GM19397 (cell line): Measurements from ENCODE around the gene AMMECR1.
"Not testable (repeated sequence)": the region's sequence is repeated elsewhere in the genome, so short reads cannot be mapped to it uniquely, and the experiment has no call there.

Source experiments
- ATAC-seq: cut with Tn5 transposase; IDR thresholded peaks from one replicate; pipeline ENCODE4 v1.9.1; 2021; ENCODE audit warnings: mild to moderate bottlenecking, moderate library complexity; ENCODE audit not compliant: unreplicated experiment

AMMECR1 gene

DNA sequence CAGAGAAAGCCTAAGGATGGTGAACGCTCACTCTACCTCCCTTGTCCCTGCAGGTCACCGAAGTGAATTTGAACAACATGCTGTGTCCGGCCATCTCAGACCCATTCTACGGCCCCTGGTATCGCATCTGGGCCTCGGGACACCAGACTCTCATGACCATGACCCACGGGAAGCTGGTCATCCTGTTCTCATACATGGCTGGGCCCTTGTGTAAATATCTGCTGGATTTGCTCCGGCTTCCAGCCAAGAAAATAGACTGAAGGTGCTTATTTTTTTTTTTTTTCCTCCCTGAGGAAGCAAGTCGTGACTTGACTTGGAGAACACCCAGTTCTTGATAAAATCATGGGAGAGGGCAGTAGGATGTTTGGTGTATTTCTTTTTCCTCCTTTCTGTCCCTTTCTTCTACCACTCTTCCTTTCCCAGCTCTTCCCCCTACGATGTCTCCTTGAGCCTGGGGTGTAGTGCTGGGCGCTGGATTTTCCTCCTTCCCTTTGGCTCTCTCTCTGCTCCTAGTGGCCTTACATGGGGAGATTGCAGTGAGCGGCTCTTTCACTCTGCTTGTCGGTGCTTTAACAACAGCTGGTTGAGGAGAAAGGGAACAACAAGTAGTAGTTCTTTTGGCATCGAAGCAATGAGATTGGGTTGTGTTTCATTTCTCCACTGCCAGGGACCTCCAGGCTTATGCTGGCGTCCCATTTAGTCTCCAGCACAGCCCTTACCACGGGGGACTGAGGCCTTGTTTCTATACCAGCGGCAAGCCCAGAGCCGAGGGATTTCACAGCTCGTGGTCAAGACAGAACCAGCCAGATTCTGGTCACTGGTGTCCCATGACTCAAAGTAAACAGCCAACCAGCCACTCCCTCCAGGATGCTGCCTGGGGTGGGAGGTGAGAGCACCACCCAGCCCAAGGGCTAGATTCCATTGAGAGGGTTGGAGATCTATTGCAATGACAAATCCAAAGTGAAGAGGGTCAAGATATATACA is 144.4 kb downstream of the AMMECR1 start:
- no peak for ATAC-seq

DNA sequence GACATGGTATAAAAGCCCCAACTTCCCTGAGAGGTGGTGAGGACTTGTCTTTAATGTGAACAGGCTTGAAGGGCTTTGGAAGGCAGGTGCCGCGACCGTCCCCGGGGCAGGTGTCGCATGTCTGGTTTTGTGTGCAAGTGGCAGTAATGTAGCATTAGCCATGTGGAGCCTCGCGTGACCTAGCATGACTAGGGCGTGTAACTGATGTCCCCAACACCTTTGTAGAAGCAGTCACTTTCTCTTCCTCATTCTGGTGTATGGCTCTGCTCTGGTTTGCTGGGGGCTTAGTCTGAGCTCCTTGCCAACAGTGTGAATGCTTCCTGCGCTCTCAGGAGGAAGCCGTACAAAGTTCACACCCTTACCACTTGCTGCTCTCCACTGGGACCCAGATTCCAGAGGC is 145.7 kb downstream of the AMMECR1 start:
- peak; percentile 98 for ATAC-seq

DNA sequence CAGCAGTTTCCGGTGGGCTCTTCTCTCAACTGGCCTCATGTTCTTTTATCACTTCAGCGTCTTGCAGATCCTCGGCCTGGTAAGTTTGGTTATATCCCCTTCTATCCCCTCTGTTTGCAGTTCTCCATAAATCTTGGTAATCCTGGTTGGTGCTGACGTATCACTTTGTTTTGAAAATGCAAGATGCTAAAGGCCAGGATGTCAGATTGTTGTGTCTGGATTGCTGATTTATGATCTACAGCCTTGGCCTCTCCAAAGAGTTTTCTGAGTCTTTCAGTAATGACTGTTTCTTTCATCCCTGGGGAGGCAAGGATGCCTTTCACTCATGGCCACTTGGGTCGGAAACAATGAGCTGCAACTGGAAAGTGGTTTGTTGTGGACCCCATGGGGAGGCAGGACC is 146.4 kb downstream of the AMMECR1 start:
- ATAC-seq = no peak

DNA sequence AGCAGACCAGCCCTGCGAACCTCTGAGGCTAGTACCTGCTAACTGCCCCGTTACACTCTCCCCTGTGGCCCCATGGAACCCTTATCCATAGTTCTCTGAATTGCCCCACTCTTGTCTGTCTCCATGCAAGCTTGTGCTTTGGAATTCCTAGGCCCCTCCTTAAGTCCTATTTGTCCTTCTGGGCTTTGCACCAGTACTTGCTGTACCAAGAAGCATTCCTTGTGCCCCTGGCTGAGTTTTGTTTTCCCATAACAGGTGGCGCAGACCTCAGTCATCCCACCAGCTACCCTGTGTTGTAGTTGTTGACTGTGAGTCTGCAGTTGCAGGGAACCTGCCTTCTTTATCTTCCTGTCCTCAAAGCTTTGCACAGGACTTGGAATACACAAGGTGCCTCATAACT is 147.9 kb downstream of the AMMECR1 start:
- ATAC-seq = no peak

DNA sequence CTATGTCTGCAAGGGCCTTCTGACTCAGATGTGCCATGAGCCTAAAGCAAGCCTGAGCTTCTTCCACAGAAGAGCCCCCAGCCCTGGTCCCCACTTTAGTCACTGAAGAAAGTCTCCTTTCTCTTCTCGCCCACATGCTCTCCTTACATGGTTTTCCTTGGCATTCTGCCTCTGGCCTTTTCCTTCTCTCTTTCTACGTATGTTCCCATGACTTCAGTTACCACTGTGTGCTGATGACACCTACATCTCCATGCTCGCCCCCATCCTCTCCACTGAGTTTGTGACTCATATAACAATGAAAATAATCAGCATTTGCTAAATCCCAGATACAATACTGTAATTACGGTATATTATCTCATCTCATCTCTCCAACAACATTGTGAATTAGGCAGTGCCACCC is 149.3 kb downstream of the AMMECR1 start:
- ATAC-seq = no peak

DNA sequence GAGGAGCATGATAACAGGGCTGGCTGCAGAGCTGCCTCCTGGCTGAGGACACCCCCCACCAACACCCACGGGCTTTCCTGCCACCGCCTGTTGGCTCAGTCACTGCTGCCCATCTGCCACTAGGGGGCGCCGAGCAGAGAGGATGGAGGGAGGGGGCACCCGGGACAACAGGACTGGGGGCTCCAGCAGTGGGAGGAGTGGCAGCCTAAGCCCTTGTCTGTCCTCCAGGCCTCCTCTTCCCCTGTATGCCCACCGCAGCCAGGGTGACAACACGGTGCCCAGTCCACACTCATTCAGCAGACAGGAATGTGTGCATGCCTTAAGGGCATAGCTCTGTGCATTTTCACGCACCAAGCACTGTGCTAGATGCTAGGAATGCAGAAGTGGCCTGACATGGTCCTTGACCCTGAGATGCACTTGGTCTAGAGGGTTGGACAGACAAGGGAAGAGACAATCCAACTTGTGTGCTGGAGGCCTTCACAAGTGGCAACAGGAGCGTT is 149.9 kb downstream of the AMMECR1 start:
- ATAC-seq = no peak

DNA sequence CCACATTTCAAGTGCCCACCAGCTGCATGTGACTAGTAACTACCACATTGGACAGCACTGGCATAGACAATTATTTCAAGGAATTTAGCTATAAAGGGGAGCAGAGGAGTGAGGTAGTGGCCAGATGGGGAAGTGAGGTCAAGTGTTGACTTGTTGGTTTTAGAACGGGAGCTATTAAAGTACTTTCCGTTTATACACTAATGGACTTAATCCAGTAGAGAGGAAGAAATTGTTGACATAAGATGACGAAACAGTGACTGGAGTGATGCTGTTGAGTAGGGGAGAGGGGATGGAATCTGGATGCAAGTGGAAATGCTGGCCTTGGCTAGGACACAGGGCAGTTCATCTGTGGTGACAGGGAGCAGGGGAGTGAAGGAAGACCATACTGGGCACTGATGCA is 154.4 kb downstream of the AMMECR1 start:
- no peak for ATAC-seq

DNA sequence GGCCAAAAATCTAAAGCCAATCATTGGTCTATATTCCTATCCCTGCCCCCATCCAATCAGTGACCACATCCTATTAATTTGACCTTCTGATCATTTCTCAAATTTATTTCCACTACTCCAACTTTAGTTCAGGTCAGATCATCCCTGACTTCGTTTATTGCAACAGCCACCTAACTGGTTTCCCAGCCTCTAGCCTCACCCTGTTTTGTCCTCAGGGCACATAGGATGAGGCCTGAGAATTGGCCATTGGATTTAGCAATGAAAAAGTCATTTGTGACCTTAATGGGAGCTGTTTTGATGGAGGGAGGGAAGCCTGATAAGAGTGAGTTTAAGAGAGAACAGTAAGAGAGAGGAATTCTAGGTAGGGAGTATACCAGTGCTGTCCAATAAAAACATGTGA is 155.0 kb downstream of the AMMECR1 start:
- no peak for ATAC-seq

DNA sequence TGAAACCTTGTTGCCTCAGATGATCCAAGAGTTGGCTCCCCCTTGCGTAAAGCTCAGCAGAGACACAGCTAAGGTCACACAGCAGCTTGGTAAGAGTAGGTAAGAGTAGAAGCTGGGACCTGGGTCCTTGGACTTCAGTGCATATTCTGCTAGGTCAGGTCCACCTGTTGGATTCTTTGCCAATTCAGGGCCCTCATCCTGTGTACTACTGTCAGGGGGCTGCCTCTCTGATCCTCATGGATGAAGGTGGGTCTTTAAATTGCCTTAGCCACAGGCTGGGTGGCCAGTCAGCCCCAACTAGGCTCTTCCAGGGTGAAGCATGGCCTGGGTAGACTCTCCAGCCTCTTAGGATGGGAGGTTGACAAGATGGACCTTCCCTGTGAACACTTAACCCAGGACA is 155.8 kb downstream of the AMMECR1 start:
- ATAC-seq = no peak

DNA sequence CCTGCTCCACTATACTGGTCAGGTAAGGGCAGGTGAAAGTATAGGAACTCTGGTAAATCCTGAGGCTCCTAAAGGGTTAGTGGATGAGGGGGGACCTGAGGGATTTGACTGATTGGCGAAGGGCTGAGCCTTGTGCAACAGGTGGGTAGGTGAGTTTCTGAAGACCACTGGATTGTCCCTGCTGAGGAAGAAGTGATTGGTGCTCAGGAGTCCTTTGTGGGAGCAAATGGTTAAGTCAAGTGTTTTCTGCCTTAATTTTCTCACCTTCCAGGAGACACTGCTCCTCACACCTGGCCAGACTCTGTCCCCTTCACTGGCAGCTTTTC is 156.6 kb downstream of the AMMECR1 start:
- no peak for ATAC-seq

DNA sequence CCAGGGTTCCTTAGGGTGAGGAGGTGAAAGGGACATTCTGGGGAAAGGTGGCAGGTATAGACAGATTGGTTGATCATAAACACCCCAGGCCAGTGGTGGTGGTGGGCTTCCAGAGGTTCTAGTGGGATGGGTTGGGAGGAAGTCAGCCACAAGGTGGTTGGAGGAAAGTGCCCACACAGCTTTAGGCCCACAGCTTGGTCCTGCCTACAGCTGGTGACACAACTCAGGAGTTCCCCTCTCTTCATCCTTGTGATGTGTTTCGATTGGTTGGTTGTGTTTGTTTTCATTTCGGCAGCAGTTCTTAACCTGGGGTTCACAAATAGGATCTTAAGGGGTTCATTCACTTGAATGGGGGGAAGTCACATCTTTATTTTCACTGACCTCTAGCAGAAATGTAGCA is 158.0 kb downstream of the AMMECR1 start:
- ATAC-seq = no peak

DNA sequence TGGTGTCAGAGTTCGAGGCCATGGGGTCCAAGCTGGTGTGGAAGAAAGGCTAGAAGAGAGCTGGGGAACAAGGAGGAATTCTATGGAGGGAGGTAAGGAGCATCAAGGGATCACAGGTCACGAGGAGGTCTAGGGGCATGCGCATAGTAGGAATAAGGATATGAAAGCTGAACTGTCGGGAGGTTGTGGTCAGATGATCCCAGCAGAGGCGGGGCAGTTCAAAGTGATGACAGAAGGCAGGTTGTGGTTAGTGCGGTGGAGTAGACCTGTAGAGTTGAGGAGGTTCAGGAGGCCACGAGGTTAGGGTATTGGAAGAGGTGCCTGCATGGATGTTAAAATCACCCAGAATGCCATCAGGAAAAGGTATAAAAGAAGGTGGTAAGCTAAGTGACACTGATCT is 158.7 kb downstream of the AMMECR1 start:
- no peak for ATAC-seq

DNA sequence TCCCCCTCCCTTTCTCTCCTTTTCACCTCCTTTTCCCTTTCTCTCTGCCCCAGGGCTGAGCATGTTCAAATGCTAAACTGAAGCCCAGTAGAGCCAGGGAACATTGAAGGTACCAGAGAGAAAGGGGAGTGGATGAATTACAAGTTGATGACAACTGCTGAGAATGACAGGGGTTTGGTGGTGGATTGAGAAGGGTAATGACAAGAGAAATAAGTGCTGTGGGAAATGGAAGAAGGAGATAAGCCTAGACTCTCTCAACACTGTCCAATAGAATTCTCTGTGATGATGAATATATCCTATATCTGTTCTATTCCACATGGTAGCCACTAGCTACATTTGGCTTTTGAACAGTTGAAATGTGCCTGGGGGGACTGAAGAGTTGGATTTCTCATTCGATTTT is 160.4 kb downstream of the AMMECR1 start:
- no peak for ATAC-seq

DNA sequence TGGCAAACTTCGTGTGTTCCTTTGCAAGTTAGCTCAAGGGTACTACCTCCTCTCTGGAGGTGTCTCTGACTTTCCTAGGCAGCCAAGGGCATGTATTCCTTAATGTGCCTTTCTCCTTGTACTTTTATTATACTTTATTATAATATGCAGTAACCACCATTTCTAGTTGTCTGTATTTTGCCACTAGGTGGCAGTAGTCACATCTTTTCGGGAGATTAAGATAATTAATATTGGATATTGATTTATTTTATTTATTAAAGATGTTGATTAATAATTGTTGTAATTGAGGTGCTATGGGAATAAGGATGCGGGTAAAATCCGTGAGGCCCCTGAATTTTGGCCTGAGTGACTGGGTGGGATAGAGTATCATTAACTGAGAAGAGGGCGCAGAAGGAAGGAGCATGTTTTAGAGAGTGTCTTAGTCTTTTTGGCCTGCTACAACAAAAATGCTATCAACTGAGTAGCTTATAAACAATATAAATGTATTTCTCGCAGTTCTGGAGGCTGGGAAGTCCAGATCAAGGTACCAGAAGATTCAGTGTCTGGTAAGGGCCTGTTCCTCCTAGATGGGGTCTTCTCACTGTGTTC is 161.6 kb downstream of the AMMECR1 start:
- ATAC-seq = no peak

DNA sequence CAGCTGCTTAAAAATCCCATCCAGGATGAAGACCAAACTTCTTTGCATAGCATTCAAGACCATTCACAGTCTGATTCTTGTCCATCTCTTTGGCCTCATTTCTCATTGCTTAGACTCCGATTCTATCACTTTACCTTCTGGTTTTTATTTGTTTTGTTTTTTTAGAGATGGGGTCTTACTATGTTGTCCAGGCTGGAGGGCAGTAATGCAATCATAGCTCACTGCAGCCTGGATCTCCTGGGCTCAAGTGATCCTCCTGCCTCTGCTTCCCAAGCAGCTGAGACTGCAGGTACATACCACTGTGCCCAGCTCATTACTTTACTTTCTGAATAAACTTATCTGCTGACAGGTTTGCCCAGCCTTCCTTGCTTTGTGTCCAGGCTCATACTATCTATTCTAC is 162.1 kb downstream of the AMMECR1 start:
- no peak for ATAC-seq

DNA sequence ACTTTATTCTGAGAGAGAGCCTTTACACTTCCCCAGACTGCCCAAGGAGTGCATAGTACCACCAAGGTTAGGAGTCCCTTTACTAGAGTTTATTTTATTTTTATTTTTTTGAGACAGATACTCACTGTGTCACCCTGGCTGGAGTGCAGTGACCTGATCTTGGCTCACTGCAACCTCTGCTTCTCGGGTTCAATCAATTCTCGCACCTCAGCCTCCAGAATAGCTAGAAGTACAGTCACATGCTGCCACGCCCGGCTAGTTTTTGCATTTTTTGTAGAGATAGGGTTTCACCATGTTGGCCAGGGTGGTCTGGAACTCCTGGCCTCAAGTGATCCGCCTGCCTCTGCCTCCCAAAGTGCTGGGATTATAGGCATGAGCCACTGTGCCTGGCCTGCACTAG is 163.6 kb downstream of the AMMECR1 start:
- not testable (repeated sequence) for ATAC-seq

DNA sequence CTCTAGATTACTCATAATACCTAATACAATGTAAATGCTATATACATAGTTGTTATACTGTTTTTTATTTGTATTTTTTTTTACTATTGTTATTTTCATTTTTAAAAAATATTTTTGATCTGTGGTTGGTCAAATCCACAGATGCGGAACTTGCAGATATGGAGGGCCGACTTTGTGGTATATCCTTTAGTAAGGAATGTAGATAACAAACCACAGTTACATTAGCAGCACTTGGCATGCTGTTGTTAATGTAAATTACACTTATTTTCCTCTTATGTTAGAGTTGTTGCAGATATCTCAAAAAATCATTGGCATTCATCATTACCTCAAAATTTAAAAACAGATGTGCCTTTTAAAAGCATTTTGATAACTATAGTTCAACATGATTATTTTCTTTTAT is 164.0 kb downstream of the AMMECR1 start:
- no peak for ATAC-seq

DNA sequence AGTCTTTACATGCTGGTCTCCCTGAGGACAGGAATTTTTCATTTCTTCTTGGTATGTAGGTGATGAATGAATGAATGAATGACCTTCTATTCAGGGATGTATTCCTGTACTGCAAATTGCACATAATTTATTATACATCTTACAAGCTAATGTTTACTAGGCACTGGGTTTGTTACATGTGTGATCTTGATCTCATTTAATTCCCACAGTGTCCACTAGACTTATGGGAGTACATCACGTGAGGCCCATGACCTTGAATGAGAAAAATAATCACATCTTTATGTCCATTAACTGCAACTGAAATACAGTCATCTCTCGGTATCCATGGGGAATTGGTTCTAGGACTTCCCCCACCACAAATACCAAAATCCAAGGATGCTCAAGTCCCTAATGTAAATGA is 164.6 kb downstream of the AMMECR1 start:
- no peak for ATAC-seq

DNA sequence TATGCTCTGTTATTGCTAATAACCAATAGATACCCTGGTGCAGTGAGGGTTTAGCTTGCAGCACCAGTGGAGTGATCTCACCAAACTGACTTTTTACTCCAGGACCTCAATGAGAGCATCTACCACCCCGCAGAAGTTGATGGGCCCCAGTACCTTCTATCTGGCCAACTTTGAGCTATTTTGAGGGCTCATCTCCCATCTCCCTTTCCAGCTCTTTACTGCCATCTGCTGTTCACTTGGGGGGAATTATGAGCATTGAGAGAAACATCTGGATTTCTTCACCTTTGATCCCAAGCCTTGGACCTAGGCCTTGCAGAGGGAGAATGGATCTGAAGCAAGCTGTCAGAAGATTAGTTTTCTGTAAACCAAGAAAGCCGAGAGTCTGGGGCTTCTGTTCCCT is 171.4 kb downstream of the AMMECR1 start:
- no peak for ATAC-seq

DNA sequence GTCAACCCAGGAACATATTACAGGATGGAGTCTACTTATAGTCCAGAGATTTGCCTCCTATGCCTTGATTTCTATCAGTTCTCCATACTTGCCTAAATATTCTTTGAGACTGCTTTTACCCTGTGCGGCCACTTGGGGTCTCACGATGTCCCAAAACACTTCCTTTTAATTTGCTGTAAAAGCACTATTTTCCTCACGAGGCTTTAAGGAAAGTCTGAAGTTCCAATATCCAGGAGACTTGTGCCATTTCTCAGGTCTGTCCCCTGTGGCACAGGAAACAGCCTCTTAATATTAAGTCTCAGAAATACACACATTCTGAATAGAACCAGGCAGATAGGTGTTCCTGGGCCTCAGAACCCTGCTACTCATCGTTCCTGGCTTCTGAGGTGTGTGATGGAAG is 172.0 kb downstream of the AMMECR1 start:
- ATAC-seq = no peak

DNA sequence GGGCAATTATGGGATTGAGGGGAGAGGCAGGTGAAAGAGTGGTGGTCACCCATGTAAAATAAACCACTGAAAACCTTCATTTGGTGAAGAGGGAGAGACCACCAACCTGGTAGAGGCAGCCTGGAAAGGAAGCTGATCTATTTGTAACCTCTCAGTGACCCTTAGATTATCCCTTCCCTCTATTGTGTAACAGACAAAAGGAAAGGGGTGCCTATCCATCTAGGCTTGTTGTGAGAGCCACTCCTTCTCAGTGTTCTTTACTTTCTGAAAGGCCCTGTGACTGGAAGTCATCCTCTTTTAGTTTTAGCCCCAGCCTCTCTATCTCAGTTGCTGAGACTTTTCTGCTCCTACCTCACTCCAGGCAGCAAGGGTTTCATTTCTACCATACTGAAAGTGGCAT is 172.6 kb downstream of the AMMECR1 start:
- ATAC-seq = no peak
